H9 (cell line): Measurements from ENCODE around the gene ATG4B. TPM values are rescaled to one million over a fixed set of nuclear protein-coding genes. Genes with fewer than 3 reads are reported as not detected.

Experiments used
- DNase-seq: peaks from one replicate; pipeline ENCODE4 v3.0.0-alpha.2; 2017
- H2AFZ ChIP-seq: one replicate; pipeline ENCODE4 v1.6.1; 2013; ENCODE audit warnings: mild to moderate bottlenecking, low read length, control low read depth, moderate library complexity
- H2AK5ac ChIP-seq: 2 replicates; pipeline ENCODE4 v1.6.1; 2013; ENCODE audit warnings: low read length, control low read depth, mixed read lengths; ENCODE audit not compliant: insufficient read length
- H2BK120ac ChIP-seq: one replicate; pipeline ENCODE4 v1.6.1; 2013; ENCODE audit warnings: low read depth, mild to moderate bottlenecking, low read length, control low read depth, inconsistent platforms; ENCODE audit not compliant: poor library complexity, severe bottlenecking
- H2BK12ac ChIP-seq: 2 replicates; pipeline ENCODE4 v1.6.1; 2013; ENCODE audit warnings: low read length, control low read depth, mixed read lengths, low read depth; ENCODE audit not compliant: insufficient read length
- H2BK15ac ChIP-seq: 2 replicates; pipeline ENCODE4 v1.6.1; 2013; ENCODE audit warnings: low read depth, low read length, control low read depth
- H2BK20ac ChIP-seq: one replicate; pipeline ENCODE4 v1.6.1; 2013; ENCODE audit warnings: low read depth, mild to moderate bottlenecking, low read length, control low read depth, inconsistent platforms; ENCODE audit not compliant: poor library complexity, severe bottlenecking
- H2BK5ac ChIP-seq: 2 replicates; pipeline ENCODE4 v1.6.1; 2013; ENCODE audit warnings: low read length, control low read depth, mixed read lengths; ENCODE audit not compliant: insufficient read length
- H3K14ac ChIP-seq: 2 replicates; pipeline ENCODE4 v1.6.1; 2013; ENCODE audit warnings: low read length, control low read depth; ENCODE audit not compliant: insufficient read depth
- H3K18ac ChIP-seq: 2 replicates; pipeline ENCODE4 v1.6.1; 2013; ENCODE audit warnings: low read depth, mild to moderate bottlenecking, mixed read lengths, low read length, control low read depth; ENCODE audit not compliant: insufficient read length
- H3K23ac ChIP-seq: 2 replicates; pipeline ENCODE4 v1.6.1; 2013; ENCODE audit warnings: low read length, control low read depth, mixed read lengths, low read depth; ENCODE audit not compliant: insufficient read length
- H3K23me2 ChIP-seq: 2 replicates; pipeline ENCODE4 v1.6.1; 2013; ENCODE audit warnings: low read depth, mild to moderate bottlenecking, mixed read lengths, low read length, control low read depth; ENCODE audit not compliant: insufficient read length, poor library complexity, severe bottlenecking
- H3K27ac ChIP-seq: 2 replicates; pipeline ENCODE4 v1.5.1; 2013; ENCODE audit warnings: low read length, control low read depth, mixed read lengths, low read depth; ENCODE audit not compliant: insufficient read length
- H3K27me3 ChIP-seq: 2 replicates; pipeline ENCODE4 v1.6.1; 2013; ENCODE audit warnings: low read length, control low read depth, inconsistent platforms; ENCODE audit not compliant: insufficient read depth
- H3K4ac ChIP-seq: 2 replicates; pipeline ENCODE4 v1.6.1; 2013; ENCODE audit warnings: low read depth, mild to moderate bottlenecking, control low read depth, inconsistent platforms, low read length, moderate library complexity
- H3K4me1 ChIP-seq: 2 replicates; pipeline ENCODE4 v1.6.1; 2013; ENCODE audit warnings: low read length, control low read depth, inconsistent platforms; ENCODE audit not compliant: insufficient read depth
- H3K4me2 ChIP-seq: 2 replicates; pipeline ENCODE4 v1.6.1; 2013; ENCODE audit warnings: low read length, control low read depth, mixed read lengths; ENCODE audit not compliant: insufficient read length, insufficient read depth
- H3K56ac ChIP-seq: 2 replicates; pipeline ENCODE4 v1.6.1; 2013; ENCODE audit warnings: low read depth, mild to moderate bottlenecking, mixed read lengths, low read length, control low read depth; ENCODE audit not compliant: insufficient read length
- H3K79me1 ChIP-seq: 2 replicates; pipeline ENCODE4 v1.6.1; 2013; ENCODE audit warnings: low read depth, mild to moderate bottlenecking, moderate library complexity, low read length, control low read depth, inconsistent platforms; ENCODE audit not compliant: insufficient read depth, poor library complexity, severe bottlenecking
- H3K79me2 ChIP-seq: 2 replicates; pipeline ENCODE4 v1.6.1; 2013; ENCODE audit warnings: low read length, control low read depth, inconsistent platforms; ENCODE audit not compliant: insufficient read depth
- H3K9ac ChIP-seq: 2 replicates; pipeline ENCODE4 v1.6.1; 2013; ENCODE audit warnings: low read length, control low read depth, mixed read lengths; ENCODE audit not compliant: insufficient read length; ENCODE audit errors: extremely low read depth
- H3K9me3 ChIP-seq: one replicate; pipeline ENCODE4 v1.6.1; 2013; ENCODE audit warnings: low read depth, low read length, inconsistent platforms; ENCODE audit not compliant: control insufficient read depth
- H3T11ph ChIP-seq: one replicate; pipeline ENCODE4 v1.6.1; 2013; ENCODE audit warnings: mild to moderate bottlenecking, low read length, control low read depth, inconsistent platforms
- H4K20me1 ChIP-seq: one replicate; pipeline ENCODE4 v1.6.1; 2013; ENCODE audit not compliant: control insufficient read depth, insufficient read length, insufficient read depth
- H4K5ac ChIP-seq: 2 replicates; pipeline ENCODE4 v1.6.1; 2013; ENCODE audit warnings: low read depth, mild to moderate bottlenecking, mixed read lengths, low read length, control low read depth; ENCODE audit not compliant: insufficient read length
- H4K8ac ChIP-seq: replicated peaks from 2 replicates; pipeline ENCODE4 v1.6.1; 2013; ENCODE audit warnings: low read length, control low read depth, mixed read lengths, low read depth; ENCODE audit not compliant: insufficient read length
- H4K91ac ChIP-seq: 2 replicates; pipeline ENCODE4 v1.6.1; 2013; ENCODE audit warnings: low read depth, mild to moderate bottlenecking, moderate library complexity, mixed read lengths, low read length, control low read depth; ENCODE audit not compliant: insufficient read length
- H3K27ac Mint-ChIP-seq, 3 experiments: 2 replicates in 2 of 3; 3 replicates in 1 of 3; pipeline ENCODE4 v1.8.0; 2020 to 2021; ENCODE audit warnings: mixed read lengths in 3 of 3, mild to moderate bottlenecking in 1 of 3, moderate library complexity in 1 of 3
- H3K27me3 Mint-ChIP-seq: 2 replicates; pipeline ENCODE4 v1.8.0; 2021; ENCODE audit warnings: low read depth, mild to moderate bottlenecking, moderate library complexity, mixed read lengths
- H3K36me3 Mint-ChIP-seq, 3 experiments: 2 replicates in 2 of 3; 3 replicates in 1 of 3; pipeline ENCODE4 v1.8.0; 2020 to 2021; ENCODE audit warnings: low read depth in 3 of 3, mixed read lengths in 3 of 3; ENCODE audit not compliant: insufficient read depth in 1 of 3
- H3K4me1 Mint-ChIP-seq, 2 experiments: 2 replicates each; pipeline ENCODE4 v1.8.0; 2020; ENCODE audit warnings: mixed read lengths in 2 of 2
- H3K4me3 Mint-ChIP-seq, 2 experiments: 2 replicates in 1 of 2; 3 replicates in 1 of 2; pipeline ENCODE4 v1.8.0; 2020 to 2021; ENCODE audit warnings: mild to moderate bottlenecking in 2 of 2, mixed read lengths in 2 of 2, moderate library complexity in 1 of 2
- H3K9me3 Mint-ChIP-seq, 2 experiments: 2 replicates in 1 of 2; 3 replicates in 1 of 2; pipeline ENCODE4 v1.8.0; 2020; ENCODE audit warnings: mild to moderate bottlenecking in 2 of 2, mixed read lengths in 2 of 2, moderate library complexity in 1 of 2
- WGBS: extraction: QIAGEN DNeasy Blood & Tissue Kit; methylation state at CpG from one replicate; pipeline ENCODE4 v1.1.7; 2013; ENCODE audit warnings: missing lambda C conversion rate, low lambda C conversion rate, mixed read lengths; ENCODE audit not compliant: insufficient read length; ENCODE audit errors: extremely low coverage; 5-methylcytosine and 5-hydroxymethylcytosine counted together
- total RNA-seq: library from RNA; stranded (reverse); gene quantifications from 2 replicates; pipeline ENCODE4 v1.2.1, GENCODE V29; 2021
- TF ChIP-seq, protein P1 (sequence below): fragments of 200-600 bp; sonication (generic); conservative IDR thresholded peaks from 3 replicates; pipeline ENCODE4 v1.8.0; 2021; ENCODE audit warnings: antibody characterized with exemption, mild to moderate bottlenecking

Gene ATG4B
- total RNA-seq, 1 experiment from 2014 or later: 105 TPM

DNA sequence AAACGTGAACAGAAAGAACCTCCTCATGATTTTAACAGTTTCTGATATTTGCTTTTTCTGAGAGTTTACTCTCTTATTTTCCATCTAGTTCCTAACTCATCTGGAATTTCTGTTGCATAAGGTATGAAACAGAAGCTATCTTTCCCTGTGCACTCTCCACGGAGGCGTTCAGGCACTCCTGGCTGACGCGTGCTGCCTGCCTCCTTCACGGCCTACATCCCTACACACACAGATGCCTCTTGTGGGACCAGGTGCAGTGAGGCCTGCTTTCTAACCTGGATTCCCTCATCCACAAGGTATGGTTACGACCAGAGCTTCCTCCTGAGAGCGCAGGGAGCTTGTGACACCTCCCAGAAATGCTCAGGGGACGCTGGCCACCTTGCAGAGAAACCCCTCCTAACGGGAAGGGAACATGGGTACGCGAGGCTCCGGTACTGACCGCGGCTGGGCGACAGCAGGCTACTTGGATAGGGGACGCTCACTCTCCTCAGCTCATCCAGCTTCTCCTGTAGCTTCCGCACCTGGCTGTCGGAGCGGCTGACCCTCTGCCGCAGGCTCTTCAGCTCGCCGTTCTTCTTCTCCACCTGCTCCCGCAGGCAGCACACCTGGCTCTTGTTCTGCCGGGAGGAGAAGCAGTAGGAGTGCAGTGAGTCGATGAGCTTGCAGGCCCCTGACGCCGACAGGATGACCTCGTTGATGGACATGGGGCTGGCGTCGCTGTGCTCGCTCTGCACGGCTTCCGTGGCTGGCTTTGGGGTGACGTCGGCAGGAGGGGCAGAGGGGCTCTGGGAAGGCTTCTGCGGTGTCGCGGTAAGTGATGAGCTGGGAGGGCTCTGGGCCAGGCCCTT lies 4.8 kb upstream of the ATG4B start:
- no peaks in the 10 kb centered on the region for H4K20me1 ChIP-seq
- peaks cover 3% of the 10 kb centered on the region for H3K23me2 ChIP-seq
- no peak overlapping the region for H3K9ac ChIP-seq

More for the DNA sequence above, 4.8 kb upstream of the ATG4B start:
- Mint-ChIP-seq H3K27me3 (no peaks in the 10 kb centered on the region), H3K27ac (no peak overlapping the region), H3K9me3 (no peaks in the 10 kb centered on the region), H3K4me3 (0 out of 5 replicates have a peak overlapping the region, but pooled peaks of 1 of the 2 experiments have one; percentile 36), H3K4me1 (peaks cover 8 to 9% of the 10 kb centered on the region in 2 experiments), H3K36me3 (peaks cover 16 to 54% (median 39%) of the 10 kb centered on the region in 3 experiments; a peak in 6 of 7 replicates)
- Histone ChIP-seq H2BK120ac (no peak overlapping the region), H3K23ac (no peak overlapping the region), H3K79me1 (peaks cover 3% of the 10 kb centered on the region), H2AK5ac (no peak overlapping the region), H3K18ac (no peak overlapping the region), H3K56ac (peak overlapping the region; percentile 8), H3K9me3 (no peaks in the 10 kb centered on the region), H3K4ac (no peak overlapping the region), H3K4me1 (peaks cover 3% of the 10 kb centered on the region), H3T11ph (no peak overlapping the region), H3K27me3 (no peaks in the 10 kb centered on the region), H4K91ac (no peak overlapping the region), H2BK15ac (no peak overlapping the region), H3K79me2 (peaks cover 9% of the 10 kb centered on the region; the same call in 1 of the 2 replicates), H3K27ac (no peak overlapping the region), H2BK20ac (no peak overlapping the region), H2AFZ (no peak overlapping the region), H2BK5ac (no peak overlapping the region), H4K5ac (no peak overlapping the region), H4K8ac (no peak overlapping the region), H2BK12ac (no peak overlapping the region), H3K4me2 (no peak overlapping the region), H3K14ac (no peak overlapping the region)
- TF ChIP-seq, protein P1, sequence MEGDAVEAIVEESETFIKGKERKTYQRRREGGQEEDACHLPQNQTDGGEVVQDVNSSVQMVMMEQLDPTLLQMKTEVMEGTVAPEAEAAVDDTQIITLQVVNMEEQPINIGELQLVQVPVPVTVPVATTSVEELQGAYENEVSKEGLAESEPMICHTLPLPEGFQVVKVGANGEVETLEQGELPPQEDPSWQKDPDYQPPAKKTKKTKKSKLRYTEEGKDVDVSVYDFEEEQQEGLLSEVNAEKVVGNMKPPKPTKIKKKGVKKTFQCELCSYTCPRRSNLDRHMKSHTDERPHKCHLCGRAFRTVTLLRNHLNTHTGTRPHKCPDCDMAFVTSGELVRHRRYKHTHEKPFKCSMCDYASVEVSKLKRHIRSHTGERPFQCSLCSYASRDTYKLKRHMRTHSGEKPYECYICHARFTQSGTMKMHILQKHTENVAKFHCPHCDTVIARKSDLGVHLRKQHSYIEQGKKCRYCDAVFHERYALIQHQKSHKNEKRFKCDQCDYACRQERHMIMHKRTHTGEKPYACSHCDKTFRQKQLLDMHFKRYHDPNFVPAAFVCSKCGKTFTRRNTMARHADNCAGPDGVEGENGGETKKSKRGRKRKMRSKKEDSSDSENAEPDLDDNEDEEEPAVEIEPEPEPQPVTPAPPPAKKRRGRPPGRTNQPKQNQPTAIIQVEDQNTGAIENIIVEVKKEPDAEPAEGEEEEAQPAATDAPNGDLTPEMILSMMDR: no peak
- no CpG with 5 or more reads among the region's 39 CpGs for WGBS
- no peak for DNase-seq
